SK-N-SH (cell line): ENCODE results near the gene UTRN. TPM values are rescaled to one million over a fixed set of nuclear protein-coding genes. Genes with fewer than 3 reads are reported as not detected.

Experiments
- CTCF ChIA-PET: fragments of 300-600, 350-600 bp; formaldehyde crosslinking; extraction: SDS; loops from one replicate; lab custom pipeline; 2021; lab: Yijun Ruan, JAX
- POLR2A ChIA-PET: fragments of 350-600 bp; sonication (Branson Sonifier 250); formaldehyde crosslinking; extraction: SDS; loops from one replicate; lab custom pipeline; 2020; ENCODE audit warnings: antibody characterized with exemption, inconsistent platforms; lab: Yijun Ruan, JAX
- DNase-seq: peaks from one replicate; pipeline ENCODE4 v3.0.0; 2012
- H2AFZ ChIP-seq: fragments of 200-600 bp; sonication (generic); 2 replicates; pipeline ENCODE4 v1.8.1; 2016; ENCODE audit warnings: antibody characterized with exemption, mild to moderate bottlenecking, low read depth
- H3F3A ChIP-seq: fragments of 200-600 bp; sonication (generic); replicated peaks from 2 replicates; pipeline ENCODE3; 2016; ENCODE audit warnings: antibody characterized with exemption, mild to moderate bottlenecking; ENCODE audit not compliant: insufficient read depth
- H3K27ac ChIP-seq, 2 experiments: fragments of 200-500 bp in 1 of 2; fragments of 200-600 bp in 1 of 2; sonication (Bioruptor generic) in 1 of 2; sonication (generic), shearing (Covaris generic) in 1 of 2; 2 replicates each; pipeline versions ENCODE4 v1.5.1 to v1.6.1; 2014 to 2016; ENCODE audit warnings: low read depth in 2 of 2, inconsistent platforms in 1 of 2, low read length in 1 of 2, mild to moderate bottlenecking in 1 of 2, mixed read lengths in 1 of 2
- H3K27me3 ChIP-seq: fragments of 200-600 bp; sonication (generic), shearing (Covaris generic); 2 replicates; pipeline ENCODE4 v1.6.1; 2016; ENCODE audit warnings: mixed run types; ENCODE audit not compliant: insufficient read depth
- H3K36me3 ChIP-seq, 2 experiments: fragments of 200-500 bp in 1 of 2; fragments of 200-600 bp in 1 of 2; sonication (Bioruptor generic) in 1 of 2; sonication (generic) in 1 of 2; replicated peaks in 1 of 2; 2 replicates each; pipeline versions ENCODE3 to v1.5.1; 2014 to 2016; ENCODE audit warnings: low read length in 1 of 2, mild to moderate bottlenecking in 1 of 2; ENCODE audit not compliant: insufficient read depth in 2 of 2, control insufficient read depth in 1 of 2
- H3K4me1 ChIP-seq, 2 experiments: fragments of 200-500 bp in 1 of 2; fragments of 200-600 bp in 1 of 2; sonication (Bioruptor generic) in 1 of 2; sonication (generic), shearing (Covaris generic) in 1 of 2; 2 replicates each; pipeline versions ENCODE4 v1.5.1 to v1.6.1; 2014 to 2016; ENCODE audit warnings: low read depth in 1 of 2, low read length in 1 of 2, mixed run types in 1 of 2; ENCODE audit not compliant: insufficient read depth in 2 of 2, control insufficient read depth in 1 of 2
- H3K4me2 ChIP-seq: fragments of 200-600 bp; sonication (generic), shearing (Covaris generic); 2 replicates; pipeline ENCODE4 v1.6.1; 2017; ENCODE audit warnings: mixed run types
- H3K4me3 ChIP-seq, 2 experiments: fragments of 200-500 bp in 1 of 2; fragments of 200-600 bp in 1 of 2; sonication (Bioruptor generic) in 1 of 2; sonication (generic), shearing (Covaris generic) in 1 of 2; 2 replicates each; pipeline versions ENCODE4 v1.5.1 to v1.8.1; 2014 to 2016; ENCODE audit warnings: low read depth in 2 of 2, inconsistent platforms in 1 of 2, low read length in 1 of 2, mild to moderate bottlenecking in 1 of 2, mixed read lengths in 1 of 2, moderate library complexity in 1 of 2
- H3K79me2 ChIP-seq: fragments of 200-600 bp; sonication (generic); 2 replicates; pipeline ENCODE4 v1.8.1; 2017; ENCODE audit warnings: mild to moderate bottlenecking; ENCODE audit not compliant: insufficient read depth
- H3K9ac ChIP-seq: fragments of 200-600 bp; sonication (generic); 2 replicates; pipeline ENCODE4 v1.6.1; 2017; ENCODE audit warnings: mixed run types
- H3K9me2 ChIP-seq: fragments of 200-600 bp; sonication (generic); 2 replicates; pipeline ENCODE4 v1.6.1; 2017; ENCODE audit warnings: mixed run types
- H3K9me3 ChIP-seq: fragments of 200-600 bp; sonication (generic); 2 replicates; pipeline ENCODE4 v1.6.1; 2017; ENCODE audit warnings: mixed run types, mild to moderate bottlenecking, moderate library complexity
- H4K20me1 ChIP-seq: fragments of 200-600 bp; sonication (generic); 2 replicates; pipeline ENCODE4 v1.6.1; 2017; ENCODE audit warnings: mild to moderate bottlenecking, mixed run types; ENCODE audit not compliant: insufficient read depth
- CHD2 ChIP-seq: fragments of 150-350 bp; IDR thresholded peaks from 2 replicates; pipeline ENCODE4 v1.6.1; 2018; ENCODE audit warnings: low read length; ENCODE audit not compliant: partially characterized antibody
- EZH2phosphoT487 ChIP-seq: fragments of 200-600 bp; sonication (generic); IDR thresholded peaks from 2 replicates; pipeline ENCODE4 v1.6.1; 2017; ENCODE audit warnings: low read depth, mixed run types, mild to moderate bottlenecking, antibody characterized with exemption, moderate library complexity, borderline replicate concordance
- FOSL2 ChIP-seq: IDR thresholded peaks from 2 replicates; pipeline ENCODE4 v1.4.0; 2012; ENCODE audit warnings: low read depth, mild to moderate bottlenecking, moderate library complexity, borderline replicate concordance
- FOXJ3 ChIP-seq: sonication (generic); formaldehyde crosslinking; IDR thresholded peaks from 2 replicates; pipeline ENCODE4 v1.5.1; 2020; ENCODE audit warnings: mild to moderate bottlenecking, missing genetic modification reagents
- FOXM1 ChIP-seq: IDR thresholded peaks from 2 replicates; pipeline ENCODE4 v1.4.0; 2012; ENCODE audit warnings: low read depth, mild to moderate bottlenecking
- GABPA ChIP-seq: IDR thresholded peaks from 2 replicates; pipeline ENCODE4 v1.4.0; 2012; ENCODE audit warnings: low read depth, mild to moderate bottlenecking
- GATA2 ChIP-seq: sonication (generic); formaldehyde crosslinking; IDR thresholded peaks from 2 replicates; pipeline ENCODE4 v1.5.0; 2020; ENCODE audit warnings: mild to moderate bottlenecking, missing genetic modification reagents
- IRF3 ChIP-seq: fragments of 150-350 bp; IDR thresholded peaks from 2 replicates; pipeline ENCODE4 v1.6.1; 2016; ENCODE audit warnings: mild to moderate bottlenecking, low read depth, low read length
- JUND ChIP-seq: IDR thresholded peaks from 2 replicates; pipeline ENCODE4 v1.4.0; 2012
- MEF2A ChIP-seq: IDR thresholded peaks from 2 replicates; pipeline ENCODE4 v1.4.0; 2012; ENCODE audit warnings: low read depth, borderline replicate concordance
- NFIC ChIP-seq: IDR thresholded peaks from 2 replicates; pipeline ENCODE4 v1.4.0; 2012; ENCODE audit warnings: borderline replicate concordance
- NRF1 ChIP-seq: IDR thresholded peaks from 2 replicates; pipeline ENCODE4 v1.6.1; 2012; ENCODE audit warnings: low read depth, mild to moderate bottlenecking, low read length
- RCOR1 ChIP-seq: fragments of 150-350 bp; IDR thresholded peaks from 2 replicates; pipeline ENCODE4 v1.6.1; 2017; ENCODE audit warnings: antibody characterized with exemption, low read length
- RFX5 ChIP-seq: IDR thresholded peaks from 2 replicates; pipeline ENCODE4 v1.6.1; 2012; ENCODE audit warnings: mild to moderate bottlenecking, improper control_type of control experiment, low read length
- TAF1 ChIP-seq: IDR thresholded peaks from 2 replicates; pipeline ENCODE4 v1.6.1; 2012; ENCODE audit warnings: low read depth, mild to moderate bottlenecking, low read length, moderate library complexity, borderline replicate concordance
- USF1 ChIP-seq: IDR thresholded peaks from 2 replicates; pipeline ENCODE4 v1.4.0; 2012; ENCODE audit warnings: low read depth, borderline replicate concordance
- WGBS: methylation state at CpG from one replicate; pipeline ENCODE4 v1.1.6; 2017; ENCODE audit warnings: low lambda C conversion rate; 5-methylcytosine and 5-hydroxymethylcytosine counted together
- polyA plus RNA-seq, 3 experiments: library from polyadenylated mRNA; depleted of rRNA; stranded (reverse); fragments of >200 nt; gene quantifications; 2 replicates each; pipeline ENCODE4 v1.2.3, GENCODE V29; 2012
- TF ChIP-seq, protein P1 (sequence below): IDR thresholded peaks from 2 replicates; pipeline ENCODE4; 2012
- TF ChIP-seq, protein P2 (sequence below): fragments of 150-350 bp; IDR thresholded peaks from 2 replicates; pipeline ENCODE4 v1.6.1; 2017; ENCODE audit warnings: antibody characterized with exemption, low read length, low read depth, borderline replicate concordance

Gene UTRN
- polyA plus RNA-seq, 1 of the 3 experiments (the other 2 are of a cell fraction), result 6.8 TPM

DNA sequence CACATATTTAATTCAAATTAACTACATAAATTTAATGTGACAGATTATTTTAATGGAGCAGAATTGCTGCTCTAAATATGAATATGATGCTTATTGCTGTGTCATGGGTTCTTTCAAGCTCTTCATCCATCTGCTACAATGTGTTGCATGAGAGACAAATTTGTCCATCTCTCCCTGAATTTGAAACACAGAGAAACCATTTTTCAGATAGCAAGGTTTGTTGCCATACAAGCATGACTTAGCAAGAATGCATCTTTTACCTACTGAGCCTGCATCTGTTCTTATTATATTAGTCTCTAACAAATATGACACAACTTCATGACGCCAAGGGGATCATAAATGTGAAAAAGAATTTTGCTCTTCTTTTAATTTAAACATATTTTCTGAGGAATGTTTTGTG lies 8.0 kb upstream of the UTRN start:
- Histone ChIP-seq H3K9me2 (no peaks in the 10 kb centered on the region), H3K4me2 (no peak overlapping the region), H3K4me1 (no peaks in the 10 kb centered on the region), H3K27ac (no peak overlapping the region), H3K9ac (no peak overlapping the region), H3K9me3 (no peaks in the 10 kb centered on the region), H3K79me2 (no peaks in the 10 kb centered on the region), H3K36me3 (no peaks in the 10 kb centered on the region), H2AFZ (no peak overlapping the region)
- CTCF ChIA-PET, result interaction anchor here (1.0 kb wide), 1 partner anchor 202 kb away, joined by 3 read pairs; no protein-coding TSS in a partner anchor
- WGBS, result 5% methylated on average over 1 of the region's 1 CpG
- TF ChIP-seq TAF1 (no peak), GABPA (no peak), MEF2A (no peak), CHD2 (no peak), NFIC (no peak), USF1 (no peak), RCOR1 (no peak), FOXJ3 (CRISPR knock-in tag) (no peak), EZH2phosphoT487 (no peak), FOXM1 (no peak), FOSL2 (no peak), JUND (no peak), GATA2 (CRISPR knock-in tag) (no peak)
- TF ChIP-seq, protein P1, sequence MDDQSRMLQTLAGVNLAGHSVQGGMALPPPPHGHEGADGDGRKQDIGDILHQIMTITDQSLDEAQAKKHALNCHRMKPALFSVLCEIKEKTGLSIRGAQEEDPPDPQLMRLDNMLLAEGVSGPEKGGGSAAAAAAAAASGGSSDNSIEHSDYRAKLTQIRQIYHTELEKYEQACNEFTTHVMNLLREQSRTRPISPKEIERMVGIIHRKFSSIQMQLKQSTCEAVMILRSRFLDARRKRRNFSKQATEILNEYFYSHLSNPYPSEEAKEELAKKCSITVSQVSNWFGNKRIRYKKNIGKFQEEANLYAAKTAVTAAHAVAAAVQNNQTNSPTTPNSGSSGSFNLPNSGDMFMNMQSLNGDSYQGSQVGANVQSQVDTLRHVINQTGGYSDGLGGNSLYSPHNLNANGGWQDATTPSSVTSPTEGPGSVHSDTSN, result no peak
- TF ChIP-seq, protein P2, sequence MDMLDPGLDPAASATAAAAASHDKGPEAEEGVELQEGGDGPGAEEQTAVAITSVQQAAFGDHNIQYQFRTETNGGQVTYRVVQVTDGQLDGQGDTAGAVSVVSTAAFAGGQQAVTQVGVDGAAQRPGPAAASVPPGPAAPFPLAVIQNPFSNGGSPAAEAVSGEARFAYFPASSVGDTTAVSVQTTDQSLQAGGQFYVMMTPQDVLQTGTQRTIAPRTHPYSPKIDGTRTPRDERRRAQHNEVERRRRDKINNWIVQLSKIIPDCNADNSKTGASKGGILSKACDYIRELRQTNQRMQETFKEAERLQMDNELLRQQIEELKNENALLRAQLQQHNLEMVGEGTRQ, result no peak
- TF ChIP-seq, all 33 proteins: peak for 0
- Histone ChIP-seq H4K20me1 (no peaks in the 10 kb centered on the region), H3F3A (no peaks in the 10 kb centered on the region), H3K27me3 (no peaks in the 10 kb centered on the region; the same call in 1 of the 2 replicates), H3K4me3 (no peak overlapping the region)
- no peak for DNase-seq
- POLR2A ChIA-PET, result no interaction called here

GRCh38 chr6:144277605-144278227 lies 7.4 kb upstream of the UTRN start:
- DNase-seq, result no peak
- H2AFZ ChIP-seq, result no peak overlapping the region
- H4K20me1 ChIP-seq, result no peaks in the 10 kb centered on the region
- no peak overlapping the region for H3K4me2 ChIP-seq
- TF ChIP-seq NRF1 (no peak), RFX5 (no peak), IRF3 (no peak)
- TF ChIP-seq, protein P2, result no peak
- H3K36me3 ChIP-seq, result no peaks in the 10 kb centered on the region
- 12% methylated on average over 8 of the region's 8 CpGs for WGBS
- no peaks in the 10 kb centered on the region for H3K9me3 ChIP-seq
- H3F3A ChIP-seq, result no peaks in the 10 kb centered on the region
- H3K27ac ChIP-seq, result no peak overlapping the region
- H3K27me3 ChIP-seq, result no peaks in the 10 kb centered on the region; the same call in 1 of the 2 replicates
- H3K9ac ChIP-seq, result no peak overlapping the region
- H3K9me2 ChIP-seq, result no peaks in the 10 kb centered on the region
- CTCF ChIA-PET, result interaction anchor here (1.0 kb wide), 1 partner anchor 202 kb away, joined by 3 read pairs; no protein-coding TSS in a partner anchor
- no peaks in the 10 kb centered on the region for H3K79me2 ChIP-seq
- POLR2A ChIA-PET, result no interaction called here
- no peaks in the 10 kb centered on the region for H3K4me1 ChIP-seq
- H3K4me3 ChIP-seq, result no peak overlapping the region
